Psoas muscle (tissue), 8 donors: Measurements from ENCODE around the gene TTC21B. TPM values are rescaled to one million over a fixed set of nuclear protein-coding genes. Genes with fewer than 3 reads are reported as not detected.

Experiments used
- ATAC-seq, 4 donors: fragments of 200-7000 bp; cut with Tn5 transposase; one replicate each; pipeline ENCODE4 v1.9.1; 2020; ENCODE audit warnings: moderate library complexity in 3 of 4, mild to moderate bottlenecking in 2 of 4
- DNase-seq, 2 donors: peaks; one replicate each; pipeline ENCODE4 v3.0.0-alpha.2; 2020
- H3K27ac ChIP-seq: fragments of 200-600 bp; one replicate; pipeline ENCODE4 v1.8.0; 2022
- H3K27me3 ChIP-seq, 3 donors: fragments of 200-600 bp in 1 of 3; one replicate each; pipeline versions ENCODE4 v1.6.1 to v1.8.0; 2013 to 2022; ENCODE audit warnings: low read length in 2 of 3, mild to moderate bottlenecking in 2 of 3, moderate library complexity in 1 of 3; ENCODE audit not compliant: insufficient read depth in 3 of 3
- H3K36me3 ChIP-seq, 2 donors: fragments of 200-600 bp in 1 of 2; one replicate each; pipeline versions ENCODE4 v1.6.1 to v1.8.0; 2013 to 2022; ENCODE audit warnings: low read depth in 1 of 2, mild to moderate bottlenecking in 1 of 2, moderate library complexity in 1 of 2; ENCODE audit not compliant: insufficient read depth in 1 of 2
- H3K4me1 ChIP-seq: fragments of 200-600 bp; one replicate; pipeline ENCODE4 v1.8.0; 2022
- H3K4me3 ChIP-seq: fragments of 200-600 bp; one replicate; pipeline ENCODE4 v1.8.0; 2022; ENCODE audit warnings: mild to moderate bottlenecking
- H3K9me3 ChIP-seq: fragments of 200-600 bp; one replicate; pipeline ENCODE4 v1.8.0; 2022
- WGBS, 3 donors: extraction: QIAGEN DNeasy Blood & Tissue Kit; methylation state at CpG; one replicate each; pipeline versions ENCODE4 v1.1.6 to v1.1.7; 2013; 5-methylcytosine and 5-hydroxymethylcytosine counted together
- intact Hi-C, 2 donors: fragments of 100-400 bp; cut with DNase I; formaldehyde crosslinking; loops; one replicate each; pipeline versions ENCODE4 v1.11.0 to v1.14.2; 2022
- polyA plus RNA-seq, 3 donors: library from polyadenylated mRNA; stranded (reverse); fragments of 200-250 nt; gene quantifications; one replicate each; pipeline ENCODE4 v1.2.3, GENCODE V29; 2013
- total RNA-seq, 4 donors: library from RNA; stranded (reverse); fragmentation: NEBNext Ultra II Directional in 2 of 4; extraction: Animal tissue kit (Norgen Biotek cat#: 25700) in 2 of 4; gene quantifications; one replicate each; pipeline versions ENCODE4 v1.2.1 to v1.2.4, GENCODE V29; 2021 to 2023
- TF ChIP-seq, protein P1 (sequence below): fragments of 200-600 bp; IDR thresholded peaks from one replicate; pipeline ENCODE4 v1.8.0; 2022; ENCODE audit warnings: antibody characterized with exemption
- donor health status: healthy with polysubstance abuse.
- donor health status: DM: no; HTN: no; CAD: no; lungs with moderate emphysema.
- donor health status: Bipolar disorder and iron deficiency.
- donor health status: healthy.
- donor health status: DM: yes; HTN: yes; CAD: no.
- donor health status: DM: no; HTN: no; CAD: no.
- donor health status: DM: no; HTN: no; CAD: no.
- donor health status: DM: yes; HTN: yes; CAD: no.

The TTC21B gene
- total and polyA plus RNA-seq, 7 donors = 2.6 to 16.7 (median 10.6) TPM

GRCh38 chr2:165847001-165847400 is 106.6 kb downstream of the TTC21B start:
- no peak overlapping the region for H3K4me3 ChIP-seq
- H3K4me1 ChIP-seq = no peaks in the 10 kb centered on the region
- DNase-seq (no peak), ATAC-seq (no peak)
- no peaks in the 10 kb centered on the region for H3K27me3 ChIP-seq
- no peak overlapping the region for H3K27ac ChIP-seq
- WGBS, 3 donors = 46 to 47% (median 47%) methylated on average over 2 of the region's 2 CpGs
- H3K9me3 ChIP-seq = peaks cover 13% of the 10 kb centered on the region
- TF ChIP-seq, protein P1, sequence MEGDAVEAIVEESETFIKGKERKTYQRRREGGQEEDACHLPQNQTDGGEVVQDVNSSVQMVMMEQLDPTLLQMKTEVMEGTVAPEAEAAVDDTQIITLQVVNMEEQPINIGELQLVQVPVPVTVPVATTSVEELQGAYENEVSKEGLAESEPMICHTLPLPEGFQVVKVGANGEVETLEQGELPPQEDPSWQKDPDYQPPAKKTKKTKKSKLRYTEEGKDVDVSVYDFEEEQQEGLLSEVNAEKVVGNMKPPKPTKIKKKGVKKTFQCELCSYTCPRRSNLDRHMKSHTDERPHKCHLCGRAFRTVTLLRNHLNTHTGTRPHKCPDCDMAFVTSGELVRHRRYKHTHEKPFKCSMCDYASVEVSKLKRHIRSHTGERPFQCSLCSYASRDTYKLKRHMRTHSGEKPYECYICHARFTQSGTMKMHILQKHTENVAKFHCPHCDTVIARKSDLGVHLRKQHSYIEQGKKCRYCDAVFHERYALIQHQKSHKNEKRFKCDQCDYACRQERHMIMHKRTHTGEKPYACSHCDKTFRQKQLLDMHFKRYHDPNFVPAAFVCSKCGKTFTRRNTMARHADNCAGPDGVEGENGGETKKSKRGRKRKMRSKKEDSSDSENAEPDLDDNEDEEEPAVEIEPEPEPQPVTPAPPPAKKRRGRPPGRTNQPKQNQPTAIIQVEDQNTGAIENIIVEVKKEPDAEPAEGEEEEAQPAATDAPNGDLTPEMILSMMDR = no peak
- intact Hi-C loops = no loop called here
- no peaks in the 10 kb centered on the region for H3K36me3 ChIP-seq

DNA sequence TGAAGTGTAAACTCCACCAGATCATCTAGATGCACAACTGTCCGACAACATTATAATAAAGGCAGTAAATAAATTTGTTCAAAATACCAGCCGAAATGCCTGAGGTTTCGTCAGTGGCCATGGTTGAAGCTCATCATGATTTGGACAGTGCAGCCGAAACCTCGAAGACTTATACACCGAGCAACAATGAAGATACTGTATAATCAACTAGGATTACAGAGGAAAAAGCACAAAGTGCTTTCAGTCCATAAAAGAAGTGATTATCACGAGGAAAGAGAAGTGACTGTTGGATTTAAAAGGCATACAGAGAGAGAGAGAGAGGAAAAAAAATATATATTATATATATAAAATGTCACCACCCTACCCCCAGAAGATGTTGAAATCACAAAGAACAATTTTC is 107.5 kb downstream of the TTC21B start:
- no peaks in the 10 kb centered on the region for H3K4me1 ChIP-seq
- H3K27ac ChIP-seq = no peak overlapping the region
- H3K4me3 ChIP-seq = no peak overlapping the region
- intact Hi-C loops = no loop called here
- peaks cover 10% of the 10 kb centered on the region for H3K9me3 ChIP-seq
- DNase-seq (no peak), ATAC-seq (no peak)
- H3K27me3 ChIP-seq = no peaks in the 10 kb centered on the region
- 88 to 91% (median 88%) methylated on average over 7 of the region's 7 CpGs for WGBS, 3 donors
- no peaks in the 10 kb centered on the region for H3K36me3 ChIP-seq
- TF ChIP-seq, protein P1 = no peak

DNA sequence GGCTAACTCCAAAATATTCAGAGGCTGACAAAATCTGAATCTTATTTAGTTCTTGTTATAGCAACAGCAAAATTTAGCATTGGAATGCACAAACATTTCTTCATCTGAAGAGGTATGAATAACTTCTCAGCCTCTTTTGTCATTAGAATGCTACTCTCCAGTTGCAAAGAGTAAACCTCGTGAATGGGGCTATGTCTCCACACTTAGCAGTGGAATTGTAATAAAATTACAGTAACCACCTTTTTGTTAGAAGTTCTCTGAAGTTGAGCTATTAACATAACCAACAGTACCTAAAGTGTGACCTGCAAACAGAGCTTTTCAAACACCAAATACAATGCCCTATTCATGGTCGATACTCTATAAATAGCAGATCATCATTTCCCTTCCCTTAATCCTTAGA is 109.4 kb downstream of the TTC21B start:
- no peak for DNase-seq
- H3K36me3 ChIP-seq = no peaks in the 10 kb centered on the region
- TF ChIP-seq, protein P1 = no peak
- no peaks in the 10 kb centered on the region for H3K27me3 ChIP-seq
- 50 to 57% (median 56%) methylated on average over 2 of the region's 2 CpGs for WGBS, 3 donors
- no peak for ATAC-seq
- H3K4me1 ChIP-seq = no peaks in the 10 kb centered on the region
- intact Hi-C loops = no loop called here
- H3K27ac ChIP-seq = no peak overlapping the region
- H3K4me3 ChIP-seq = no peak overlapping the region
- peaks cover 2% of the 10 kb centered on the region for H3K9me3 ChIP-seq

DNA sequence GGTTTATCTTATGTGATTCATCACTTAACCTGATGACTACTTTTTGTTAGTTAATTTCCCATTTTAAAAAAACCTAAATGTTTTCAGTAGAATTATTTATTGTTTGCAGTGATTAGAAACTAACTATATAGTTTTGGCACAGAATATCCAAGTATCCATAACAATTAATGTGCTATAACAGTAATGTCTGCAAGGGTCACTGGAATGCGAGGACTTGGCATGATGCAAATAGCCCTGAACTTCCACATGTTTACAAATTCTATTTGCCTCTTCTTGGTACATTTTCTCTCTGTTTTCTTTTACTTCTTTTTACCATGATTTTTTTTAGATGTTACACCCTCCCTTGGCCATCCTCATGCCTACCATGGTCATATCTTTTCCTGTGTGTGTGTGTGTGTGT is 110.2 kb downstream of the TTC21B start:
- Histone ChIP-seq H3K27me3 (no peaks in the 10 kb centered on the region), H3K36me3 (no peaks in the 10 kb centered on the region)
- 71 to 89% (median 72%) methylated on average over 1 of the region's 1 CpG for WGBS, 3 donors

More for the DNA sequence above, 110.2 kb downstream of the TTC21B start:
- no peak for DNase-seq
- H3K9me3 ChIP-seq = no peaks in the 10 kb centered on the region
- TF ChIP-seq, protein P1 = no peak
- H3K4me3 ChIP-seq = no peak overlapping the region
- no peak for ATAC-seq
- intact Hi-C loops = no loop called here
- H3K4me1 ChIP-seq = no peaks in the 10 kb centered on the region
- no peak overlapping the region for H3K27ac ChIP-seq
